K562 (cell line): ENCODE data around the gene TGFB1I1. TPM values are rescaled to one million over a fixed set of nuclear protein-coding genes. Genes with fewer than 3 reads are reported as not detected.
A peak's percentile ranks its signal among the peaks of the same experiment; 100 is the strongest.

ENCODE experiments used
- BCOR ChIP-seq: fragments of 450-650 bp; IDR thresholded peaks from 2 replicates; pipeline ENCODE4 v1.6.1; 2016
- BRD4 ChIP-seq: fragments of 200-600 bp; sonication (generic); IDR thresholded peaks from 2 replicates; pipeline ENCODE4 v1.6.1; 2017; ENCODE audit warnings: inconsistent platforms
- CBFB ChIP-seq: sonication (generic); formaldehyde crosslinking; IDR thresholded peaks from 2 replicates; pipeline ENCODE4 v1.4.0; 2020; ENCODE audit warnings: mild to moderate bottlenecking, missing genetic modification reagents
- CEBPG ChIP-seq, 3 experiments: fragments of 200-800 bp in 1 of 3; sonication (Bioruptor generic) in 1 of 3; sonication (generic) in 1 of 3; formaldehyde crosslinking in 1 of 3; IDR thresholded peaks in 2 of 3; conservative IDR thresholded peaks in 1 of 3; 2 replicates each; pipeline versions ENCODE4 v1.6.1 to v1.8.0; 2016 to 2022; ENCODE audit warnings: missing compliant biosample characterization in 2 of 3, missing genetic modification characterization in 2 of 3, mild to moderate bottlenecking in 1 of 3, missing genetic modification reagents in 1 of 3
- EGR1 ChIP-seq: fragments of 450-650 bp; conservative IDR thresholded peaks from 2 replicates; pipeline ENCODE4 v1.6.1; 2017; ENCODE audit warnings: mild to moderate bottlenecking
- EP400 ChIP-seq: fragments of 450-650 bp; IDR thresholded peaks from 2 replicates; pipeline ENCODE4 v1.6.1; 2017; ENCODE audit warnings: antibody characterized with exemption, mild to moderate bottlenecking, moderate library complexity
- FOXJ2 ChIP-seq: fragments of 200-800 bp; sonication (Bioruptor generic); IDR thresholded peaks from 2 replicates; pipeline ENCODE4 v1.6.1; 2016; ENCODE audit warnings: missing genetic modification characterization, missing compliant biosample characterization
- GABPB2 ChIP-seq: fragments of 250-450 bp; sonication (Bioruptor Pico); conservative IDR thresholded peaks from 2 replicates; pipeline ENCODE4 v1.5.1; 2021; ENCODE audit warnings: mild to moderate bottlenecking
- HDAC1 ChIP-seq, 2 experiments: fragments of 450-650 bp; IDR thresholded peaks; 2 replicates each; pipeline ENCODE4 v1.6.1; 2016 to 2017; ENCODE audit warnings: inconsistent platforms in 1 of 2, mild to moderate bottlenecking in 1 of 2, moderate library complexity in 1 of 2
- HNRNPK ChIP-seq: fragments of 200-400 bp; formaldehyde crosslinking; IDR thresholded peaks from one replicate; pipeline ENCODE4 v1.6.1; 2018; ENCODE audit warnings: mild to moderate bottlenecking, low read depth, low read length; ENCODE audit not compliant: poor library complexity, severe bottlenecking
- MCM2 ChIP-seq: fragments of 450-650 bp; IDR thresholded peaks from 2 replicates; pipeline ENCODE4 v1.6.1; 2017; ENCODE audit warnings: low read depth, mild to moderate bottlenecking
- NONO ChIP-seq, 2 experiments: fragments of 200-400 bp in 1 of 2; fragments of 450-650 bp in 1 of 2; formaldehyde crosslinking in 1 of 2; IDR thresholded peaks; 2 replicates each; pipeline ENCODE4 v1.6.1; 2017; ENCODE audit warnings: low read depth in 2 of 2, mild to moderate bottlenecking in 2 of 2, moderate library complexity in 2 of 2, low read length in 1 of 2
- RHOXF2B ChIP-seq: fragments of 250-450 bp; sonication (Bioruptor Pico); conservative IDR thresholded peaks from 2 replicates; pipeline ENCODE4 v1.5.1; 2021
- SIRT6 ChIP-seq: IDR thresholded peaks from one replicate; pipeline ENCODE4 v1.6.1; 2012; ENCODE audit warnings: low read depth, mild to moderate bottlenecking, control low read depth, inconsistent platforms, low read length, moderate library complexity
- STAT5A ChIP-seq: IDR thresholded peaks from 2 replicates; pipeline ENCODE4 v1.6.1; 2012; ENCODE audit warnings: low read length, inconsistent platforms, borderline replicate concordance
- ZFX ChIP-seq: sonication (generic); formaldehyde crosslinking; IDR thresholded peaks from 2 replicates; pipeline ENCODE4 v1.8.0; 2022; ENCODE audit warnings: mild to moderate bottlenecking, missing genetic modification reagents, moderate library complexity
- ZNF24 ChIP-seq: fragments of 450-650 bp; IDR thresholded peaks from 2 replicates; pipeline ENCODE4 v1.6.1; 2016
- ZNF764 ChIP-seq: fragments of 250-450 bp; sonication (Bioruptor Pico); IDR thresholded peaks from 2 replicates; pipeline ENCODE4 v1.4.0; 2020; ENCODE audit warnings: low read depth, mild to moderate bottlenecking, moderate library complexity
- polyA plus RNA-seq, 8 experiments: library from polyadenylated mRNA; depleted of rRNA in 4 of 8; stranded (reverse) in 5 of 8; unstranded in 3 of 8; fragments of >200 nt; fragmentation: Nextera tagmentation in 2 of 8; fragmentation: Illumina TruSeq in 1 of 8; extraction: Ambion mirVana in 2 of 8; extraction: Trizol in 1 of 8; gene quantifications; 2 replicates each; pipeline versions ENCODE4 v1.2.1 to v1.2.3, GENCODE V29; 2011 to 2014; ENCODE audit warnings: inconsistent platforms in 1 of 8, missing spikeins in 1 of 8
- total RNA-seq, 7 experiments: library from RNA; depleted of rRNA in 6 of 7; stranded (reverse); fragments of >200 nt in 6 of 7; fragmentation: Illumina TruSeq in 2 of 7; extraction: Trizol in 2 of 7; gene quantifications; 2 replicates each; pipeline versions ENCODE4 v1.2.1 to v1.2.3, GENCODE V29; 2011 to 2021; ENCODE audit warnings: low replicate concordance in 1 of 7
- TF ChIP-seq, protein P1 (sequence below): sonication (generic); formaldehyde crosslinking; IDR thresholded peaks from 2 replicates; pipeline ENCODE4 v1.9.0; 2022; ENCODE audit warnings: mild to moderate bottlenecking, missing genetic modification reagents
- TF ChIP-seq, protein P2 (sequence below): sonication (generic); formaldehyde crosslinking; IDR thresholded peaks from 2 replicates; pipeline ENCODE4 v1.9.0; 2022; ENCODE audit warnings: mild to moderate bottlenecking, missing genetic modification reagents
- TF ChIP-seq, protein P3 (sequence below): fragments of 450-650 bp; IDR thresholded peaks from 2 replicates; pipeline ENCODE4 v1.7.0; 2016; ENCODE audit warnings: borderline replicate concordance
- TF ChIP-seq, protein P4 (sequence below): sonication (generic); formaldehyde crosslinking; IDR thresholded peaks from 2 replicates; pipeline ENCODE4 v1.8.1; 2022; ENCODE audit warnings: missing genetic modification reagents
- TF ChIP-seq, protein P5 (sequence below), 2 experiments: fragments of 450-650 bp in 1 of 2; sonication (generic) in 1 of 2; formaldehyde crosslinking; conservative IDR thresholded peaks; 2 replicates each; pipeline versions ENCODE4 v1.4.0 to v1.8.1; 2020 to 2022; ENCODE audit warnings: mild to moderate bottlenecking in 1 of 2, missing genetic modification reagents in 1 of 2

Gene TGFB1I1
- total and polyA plus RNA-seq, 9 of the 15 experiments (the other 6 are each of a cell fraction or from before 2014, with no cell fraction given), result 0.04 to 0.91 (median 0.19) TPM

DNA sequence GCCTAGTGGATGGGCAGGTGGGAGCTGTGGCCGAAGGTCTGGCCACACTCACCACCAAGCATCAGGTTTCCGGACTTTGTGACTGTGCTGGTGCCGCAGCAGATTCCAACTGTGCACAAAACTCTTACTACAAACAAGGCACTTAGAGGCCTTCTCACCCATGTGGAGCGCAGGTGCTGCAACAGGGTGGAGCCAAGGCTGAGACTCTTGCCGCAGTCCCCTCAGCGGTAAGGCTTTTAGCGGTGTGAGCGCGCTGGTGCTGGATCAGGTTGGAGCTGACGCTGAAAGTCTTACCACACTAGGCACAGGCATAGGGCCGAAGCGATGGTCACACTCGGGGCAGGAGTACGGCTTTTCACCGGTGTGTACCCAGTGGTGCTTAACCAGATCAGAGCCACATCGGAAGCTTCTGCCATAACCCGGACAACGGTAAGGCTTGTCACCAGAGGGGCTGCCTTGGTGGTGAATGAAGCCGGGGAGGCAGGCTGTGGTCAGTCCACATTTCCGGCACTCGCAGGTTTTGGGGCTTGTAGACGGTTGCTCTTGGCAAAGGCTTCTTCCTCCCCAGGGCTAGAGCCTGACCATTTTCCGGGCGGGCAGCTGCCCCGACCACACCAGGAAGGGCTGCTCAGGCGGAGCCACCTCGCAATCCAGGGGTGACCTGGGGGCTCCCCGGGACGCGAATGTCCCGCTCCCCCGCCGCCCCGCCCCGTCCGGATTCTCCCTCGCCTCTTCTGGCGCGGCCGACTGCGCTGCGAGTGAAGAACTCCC, 13.7 kb upstream of the TGFB1I1 start (continued):
- TF ChIP-seq, protein P1, sequence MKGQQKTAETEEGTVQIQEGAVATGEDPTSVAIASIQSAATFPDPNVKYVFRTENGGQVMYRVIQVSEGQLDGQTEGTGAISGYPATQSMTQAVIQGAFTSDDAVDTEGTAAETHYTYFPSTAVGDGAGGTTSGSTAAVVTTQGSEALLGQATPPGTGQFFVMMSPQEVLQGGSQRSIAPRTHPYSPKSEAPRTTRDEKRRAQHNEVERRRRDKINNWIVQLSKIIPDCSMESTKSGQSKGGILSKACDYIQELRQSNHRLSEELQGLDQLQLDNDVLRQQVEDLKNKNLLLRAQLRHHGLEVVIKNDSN (CRISPR knock-in tag), result peak; percentile 34; the same call in 1 of the 2 replicates
- TF ChIP-seq, protein P2, sequence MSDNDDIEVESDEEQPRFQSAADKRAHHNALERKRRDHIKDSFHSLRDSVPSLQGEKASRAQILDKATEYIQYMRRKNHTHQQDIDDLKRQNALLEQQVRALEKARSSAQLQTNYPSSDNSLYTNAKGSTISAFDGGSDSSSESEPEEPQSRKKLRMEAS (CRISPR knock-in tag), result peak; percentile 82
- TF ChIP-seq, protein P3, sequence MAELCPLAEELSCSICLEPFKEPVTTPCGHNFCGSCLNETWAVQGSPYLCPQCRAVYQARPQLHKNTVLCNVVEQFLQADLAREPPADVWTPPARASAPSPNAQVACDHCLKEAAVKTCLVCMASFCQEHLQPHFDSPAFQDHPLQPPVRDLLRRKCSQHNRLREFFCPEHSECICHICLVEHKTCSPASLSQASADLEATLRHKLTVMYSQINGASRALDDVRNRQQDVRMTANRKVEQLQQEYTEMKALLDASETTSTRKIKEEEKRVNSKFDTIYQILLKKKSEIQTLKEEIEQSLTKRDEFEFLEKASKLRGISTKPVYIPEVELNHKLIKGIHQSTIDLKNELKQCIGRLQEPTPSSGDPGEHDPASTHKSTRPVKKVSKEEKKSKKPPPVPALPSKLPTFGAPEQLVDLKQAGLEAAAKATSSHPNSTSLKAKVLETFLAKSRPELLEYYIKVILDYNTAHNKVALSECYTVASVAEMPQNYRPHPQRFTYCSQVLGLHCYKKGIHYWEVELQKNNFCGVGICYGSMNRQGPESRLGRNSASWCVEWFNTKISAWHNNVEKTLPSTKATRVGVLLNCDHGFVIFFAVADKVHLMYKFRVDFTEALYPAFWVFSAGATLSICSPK, result no peak
- TF ChIP-seq NONO (IDR thresholded peaks at IDR 0.05; ENCODE audit: low read depth in 2 of 2, low read length in 1 of 2) (peak in 1 of 2 experiments; percentile 94; a peak in 2 of 4 replicates), CEBPG (CRISPR knock-in tag; IDR thresholded peaks at IDR 0.05) (peak; percentile 26; the same call in 1 of the 2 replicates), CEBPG (tag; conservative IDR thresholded peaks at IDR 0.05 in 1 of 2, IDR thresholded peaks at IDR 0.05 in 1 of 2) (no peak), EP400 (peak; percentile 44; the same call in 1 of the 2 replicates), FOXJ2 (tag) (peak; percentile 4; the same call in 1 of the 2 replicates), GABPB2 (CRISPR knock-in tag) (no peak), STAT5A (no peak), HNRNPK (no peak), EGR1 (no peak), HDAC1 (IDR thresholded peaks at IDR 0.05) (peak in 1 of 2 experiments; percentile 50; a peak in 1 of 4 replicates), CBFB (no peak; the same call in 1 of the 2 replicates), BCOR (no peak), ZNF764 (no peak), SIRT6 (no peak), MCM2 (no peak), ZNF24 (no peak), BRD4 (0 out of 2 replicates have a peak, but pooled peaks have one; percentile 5), RHOXF2B (CRISPR knock-in tag) (no peak), ZFX (no peak; the same call in 1 of the 2 replicates)
- TF ChIP-seq, protein P4, sequence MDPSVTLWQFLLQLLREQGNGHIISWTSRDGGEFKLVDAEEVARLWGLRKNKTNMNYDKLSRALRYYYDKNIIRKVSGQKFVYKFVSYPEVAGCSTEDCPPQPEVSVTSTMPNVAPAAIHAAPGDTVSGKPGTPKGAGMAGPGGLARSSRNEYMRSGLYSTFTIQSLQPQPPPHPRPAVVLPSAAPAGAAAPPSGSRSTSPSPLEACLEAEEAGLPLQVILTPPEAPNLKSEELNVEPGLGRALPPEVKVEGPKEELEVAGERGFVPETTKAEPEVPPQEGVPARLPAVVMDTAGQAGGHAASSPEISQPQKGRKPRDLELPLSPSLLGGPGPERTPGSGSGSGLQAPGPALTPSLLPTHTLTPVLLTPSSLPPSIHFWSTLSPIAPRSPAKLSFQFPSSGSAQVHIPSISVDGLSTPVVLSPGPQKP, result no peak
- TF ChIP-seq, protein P5, sequence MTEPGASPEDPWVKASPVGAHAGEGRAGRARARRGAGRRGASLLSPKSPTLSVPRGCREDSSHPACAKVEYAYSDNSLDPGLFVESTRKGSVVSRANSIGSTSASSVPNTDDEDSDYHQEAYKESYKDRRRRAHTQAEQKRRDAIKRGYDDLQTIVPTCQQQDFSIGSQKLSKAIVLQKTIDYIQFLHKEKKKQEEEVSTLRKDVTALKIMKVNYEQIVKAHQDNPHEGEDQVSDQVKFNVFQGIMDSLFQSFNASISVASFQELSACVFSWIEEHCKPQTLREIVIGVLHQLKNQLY (CRISPR knock-in tag; conservative IDR thresholded peaks at IDR 0.05), result 0 out of 4 replicates have a peak, but pooled peaks of 1 of the 2 experiments have one; percentile 81
